ENCODE measurements around the gene SPDYE16.
"Not testable (repeated sequence)": the region's sequence is repeated elsewhere in the genome, so short reads cannot be mapped to it uniquely, and the experiment has no call there.

Gene SPDYE16

DNA sequence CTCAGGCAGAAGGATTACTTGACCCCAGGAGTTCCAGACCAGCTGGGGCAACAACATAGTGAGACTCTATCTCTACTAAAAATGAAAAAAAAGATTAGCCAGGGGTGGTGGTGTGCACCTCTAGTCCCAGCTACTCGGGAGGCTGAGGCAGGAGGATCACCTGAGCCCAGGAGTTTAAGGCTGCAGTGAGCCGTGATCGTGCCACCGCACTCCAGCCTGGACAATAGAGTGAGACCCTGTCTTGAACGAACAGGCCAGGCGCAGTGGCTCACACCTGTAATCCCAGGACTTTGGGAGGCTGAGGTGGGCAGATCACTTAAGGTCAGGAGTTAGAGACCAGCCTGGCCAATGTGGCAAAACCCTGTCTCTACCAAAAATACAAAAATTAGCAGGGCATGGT is 26.2 kb downstream of the SPDYE16 start:
- not testable (repeated sequence) for H3K9me3 ChIP-seq (ENCODE audit: control insufficient read depth, low read length); H3K9ac ChIP-seq (ENCODE audit: low read length); H3K14ac ChIP-seq (ENCODE audit: low read length in 2 of 2); H3K36me3 ChIP-seq (ENCODE audit: control insufficient read depth in 1 of 2, insufficient read depth in 2 of 2, low read depth in 1 of 2, low read length in 2 of 2); H3K4me2 ChIP-seq (ENCODE audit: low read length, poor library complexity, severe bottlenecking); H3K27me3 ChIP-seq (ENCODE audit: control insufficient read depth in 1 of 2, insufficient read depth in 1 of 2, low read length in 2 of 2); H3K18ac ChIP-seq (ENCODE audit: low read depth in 1 of 2, low read length in 2 of 2); H2BK12ac ChIP-seq (ENCODE audit: low read length in 2 of 2); H3K4ac ChIP-seq (ENCODE audit: low read depth in 1 of 2, low read length in 2 of 2); H3K27ac ChIP-seq (ENCODE audit: low read length, poor library complexity, severe bottlenecking); H2BK15ac ChIP-seq (ENCODE audit: low read depth, poor library complexity, severe bottlenecking); H3K4me3 ChIP-seq (ENCODE audit: insufficient read depth in 1 of 2, low read depth in 1 of 2, low read length in 2 of 2); H2BK120ac ChIP-seq (ENCODE audit: low read depth, low read length); H2BK5ac ChIP-seq (ENCODE audit: low read depth, low read length, poor library complexity, severe bottlenecking); H4K91ac ChIP-seq (ENCODE audit: low read length); DNase-seq; H3K79me1 ChIP-seq (replicated peaks; ENCODE audit: low read length, poor library complexity, severe bottlenecking); H4K8ac ChIP-seq (ENCODE audit: low read length); H3K23ac ChIP-seq (ENCODE audit: low read length in 2 of 2); H2AFZ ChIP-seq (ENCODE audit: low read depth, low read length); H2AK5ac ChIP-seq (ENCODE audit: low read length, severe bottlenecking)
- H3K4me1 ChIP-seq (ENCODE audit: control insufficient read depth, insufficient read depth, low read depth, low read length), result peaks cover 12% of the 10 kb centered on the region
- WGBS, result no CpG with 5 or more reads among the region's 6 CpGs

DNA sequence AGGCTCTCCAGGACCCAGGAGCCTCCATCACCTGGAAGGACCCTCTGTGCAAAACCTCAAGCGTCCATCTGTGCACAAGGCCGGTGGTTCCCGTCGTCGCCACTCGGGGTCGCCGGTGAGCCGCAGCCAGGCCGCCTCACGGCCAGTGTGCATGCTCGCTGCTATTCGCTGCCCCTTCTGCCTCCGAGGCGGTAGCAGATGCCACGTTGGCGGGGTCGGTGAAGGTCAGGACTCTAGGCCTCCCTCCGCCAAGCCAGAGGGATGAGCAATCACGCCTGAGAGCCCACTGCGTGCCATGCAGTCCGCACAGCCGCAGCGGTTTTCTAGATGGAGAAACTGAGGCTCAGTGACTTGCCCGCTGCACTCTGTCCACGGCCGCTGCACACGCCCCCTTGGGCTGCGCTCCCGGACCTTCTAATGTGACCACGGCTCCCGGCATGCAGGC is 27.1 kb downstream of the SPDYE16 start:
- Histone ChIP-seq H3K14ac (ENCODE audit: low read length in 2 of 2) (no peak overlapping the region), H2AFZ (ENCODE audit: low read depth, low read length) (no peak overlapping the region), H3K9me3 (ENCODE audit: control insufficient read depth, low read length) (no peaks in the 10 kb centered on the region), H2BK5ac (ENCODE audit: low read depth, low read length, poor library complexity, severe bottlenecking) (no peak overlapping the region), H2AK5ac (ENCODE audit: low read length, severe bottlenecking) (no peak overlapping the region), H3K27me3 (ENCODE audit: control insufficient read depth in 1 of 2, insufficient read depth in 1 of 2, low read length in 2 of 2) (peaks cover 0 to 4% of the 10 kb centered on the region in 2 experiments), H3K9ac (ENCODE audit: low read length) (no peak overlapping the region), H3K79me1 (replicated peaks; ENCODE audit: low read length, poor library complexity, severe bottlenecking) (no peaks in the 10 kb centered on the region), H3K4me2 (ENCODE audit: low read length, poor library complexity, severe bottlenecking) (no peak overlapping the region), H3K27ac (ENCODE audit: low read length, poor library complexity, severe bottlenecking) (no peak overlapping the region), H3K23ac (ENCODE audit: low read length in 2 of 2) (no peak overlapping the region), H4K8ac (ENCODE audit: low read length) (no peak overlapping the region), H3K36me3 (ENCODE audit: control insufficient read depth in 1 of 2, insufficient read depth in 2 of 2, low read depth in 1 of 2, low read length in 2 of 2) (no peaks in the 10 kb centered on the region), H3K18ac (ENCODE audit: low read depth in 1 of 2, low read length in 2 of 2) (no peak overlapping the region), H2BK12ac (ENCODE audit: low read length in 2 of 2) (no peak overlapping the region), H3K4me3 (ENCODE audit: insufficient read depth in 1 of 2, low read depth in 1 of 2, low read length in 2 of 2) (peak overlapping the region in 1 of 2 experiments; percentile 47), H4K91ac (ENCODE audit: low read length) (no peak overlapping the region), H2BK120ac (ENCODE audit: low read depth, low read length) (no peak overlapping the region), H3K4me1 (ENCODE audit: control insufficient read depth, insufficient read depth, low read depth, low read length) (peaks cover 12% of the 10 kb centered on the region), H2BK15ac (ENCODE audit: low read depth, poor library complexity, severe bottlenecking) (no peak overlapping the region), H3K4ac (ENCODE audit: low read depth in 1 of 2, low read length in 2 of 2) (no peak overlapping the region)
- WGBS, result no CpG with 5 or more reads among the region's 32 CpGs
- DNase-seq, result no peak

DNA sequence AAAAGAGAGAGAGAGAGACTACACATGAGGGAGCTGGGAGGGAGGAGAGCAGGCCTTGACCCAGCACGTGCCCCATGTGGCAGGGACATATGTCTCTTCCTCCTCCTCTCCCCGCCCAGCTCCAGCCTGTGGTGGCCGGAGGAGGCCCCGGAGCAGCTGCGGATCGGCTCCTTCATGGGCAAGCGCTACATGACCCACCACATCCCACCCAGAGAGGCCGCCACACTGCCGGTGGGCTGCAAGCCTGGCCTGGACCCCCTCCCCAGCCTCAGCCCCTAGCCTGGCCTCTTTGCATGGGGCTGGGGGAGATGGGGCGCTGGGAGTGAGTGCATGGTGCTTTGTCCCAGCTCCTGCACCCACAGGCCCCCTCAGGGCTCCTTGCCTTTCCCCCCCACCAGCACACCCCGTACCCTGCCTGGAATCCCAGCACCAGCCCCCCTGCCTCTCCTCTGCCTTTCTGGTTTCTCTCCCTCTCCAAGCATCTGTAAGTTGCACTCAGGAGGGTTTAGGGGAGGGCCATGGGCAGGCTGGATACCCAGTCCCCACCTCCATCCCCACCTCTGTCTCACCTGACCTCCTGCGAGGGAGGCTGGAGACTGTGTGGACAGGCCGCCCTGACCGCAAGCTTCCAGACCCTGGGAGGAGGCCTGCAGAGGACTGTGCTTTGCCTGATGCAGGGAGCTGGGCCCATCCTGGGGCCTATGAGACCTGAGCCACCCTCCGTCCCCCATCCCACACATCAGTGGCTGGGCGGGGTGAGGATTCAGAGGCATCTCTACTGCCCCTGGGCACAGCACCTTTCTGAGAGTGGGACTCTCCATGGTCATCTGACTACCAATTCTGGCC is 27.9 kb downstream of the SPDYE16 start:
- H3K4me2 ChIP-seq (ENCODE audit: low read length, poor library complexity, severe bottlenecking), result no peak overlapping the region
- WGBS, result 90% methylated on average over 10 of the region's 16 CpGs

More for the DNA sequence above, 27.9 kb downstream of the SPDYE16 start:
- Histone ChIP-seq H3K14ac (ENCODE audit: low read length in 2 of 2) (peak overlapping the region in 1 of 2 experiments; percentile 87), H3K27me3 (ENCODE audit: control insufficient read depth in 1 of 2, insufficient read depth in 1 of 2, low read length in 2 of 2) (peaks cover 0 to 4% of the 10 kb centered on the region in 2 experiments), H3K36me3 (ENCODE audit: control insufficient read depth in 1 of 2, insufficient read depth in 2 of 2, low read depth in 1 of 2, low read length in 2 of 2) (no peaks in the 10 kb centered on the region), H2AK5ac (ENCODE audit: low read length, severe bottlenecking) (no peak overlapping the region), H3K79me1 (replicated peaks; ENCODE audit: low read length, poor library complexity, severe bottlenecking) (no peaks in the 10 kb centered on the region), H4K91ac (ENCODE audit: low read length) (peak overlapping the region; percentile 31), H2AFZ (ENCODE audit: low read depth, low read length) (peak overlapping the region; percentile 77), H2BK15ac (ENCODE audit: low read depth, poor library complexity, severe bottlenecking) (no peak overlapping the region), H3K4me1 (ENCODE audit: control insufficient read depth, insufficient read depth, low read depth, low read length) (peaks cover 17% of the 10 kb centered on the region), H3K18ac (ENCODE audit: low read depth in 1 of 2, low read length in 2 of 2) (peak overlapping the region; percentile 6 to 95), H3K4me3 (ENCODE audit: insufficient read depth in 1 of 2, low read depth in 1 of 2, low read length in 2 of 2) (no peak overlapping the region), H3K23ac (ENCODE audit: low read length in 2 of 2) (peak overlapping the region in 1 of 2 experiments; percentile 40), H2BK5ac (ENCODE audit: low read depth, low read length, poor library complexity, severe bottlenecking) (no peak overlapping the region), H3K27ac (ENCODE audit: low read length, poor library complexity, severe bottlenecking) (no peak overlapping the region), H3K9ac (ENCODE audit: low read length) (no peak overlapping the region), H3K9me3 (ENCODE audit: control insufficient read depth, low read length) (no peaks in the 10 kb centered on the region), H3K4ac (ENCODE audit: low read depth in 1 of 2, low read length in 2 of 2) (peak overlapping the region; percentile 62 to 85), H2BK12ac (ENCODE audit: low read length in 2 of 2) (peak overlapping the region in 1 of 2 experiments; percentile 99), H2BK120ac (ENCODE audit: low read depth, low read length) (peak overlapping the region; percentile 73), H4K8ac (ENCODE audit: low read length) (peak overlapping the region; percentile 93)
- peak; percentile 14 for DNase-seq
